ENCODE results near the gene NR6A1. TPM values are rescaled to one million over a fixed set of nuclear protein-coding genes. Genes with fewer than 3 reads are reported as not detected.

NR6A1 gene
- total and polyA plus RNA-seq, 2 of the 13 experiments (the other 11 are each of a cell fraction or from before 2014, with no cell fraction given), result 28.1 to 31.5 TPM

GRCh38 chr9:124511891-124512805 lies 259.0 kb downstream of the NR6A1 start (continued):
- TF ChIP-seq JUND (CRISPR knock-in tag; IDR thresholded peaks at IDR 0.05) (no peak), PRDM15 (CRISPR knock-in tag; IDR thresholded peaks at IDR 0.05) (no peak), RBFOX2 (IDR thresholded peaks at IDR 0.05; ENCODE audit: low read depth, low read length) (peak; percentile 40; the same call in 1 of the 2 replicates), HMG20A (CRISPR knock-in tag; IDR thresholded peaks at IDR 0.05; ENCODE audit: borderline replicate concordance) (peak; percentile 49; the same call in 1 of the 2 replicates), BRCA1 (CRISPR knock-in tag; IDR thresholded peaks at IDR 0.05) (no peak), SATB2 (CRISPR knock-in tag; IDR thresholded peaks at IDR 0.05) (no peak), PATZ1 (CRISPR knock-in tag; IDR thresholded peaks at IDR 0.05) (peak; percentile 87), TARDBP (CRISPR knock-in tag; IDR thresholded peaks at IDR 0.05) (peak; percentile 81; the same call in 1 of the 2 replicates), ZNF431 (CRISPR knock-in tag; IDR thresholded peaks at IDR 0.05; ENCODE audit: borderline replicate concordance, low read depth) (0 out of 2 replicates have a peak, but pooled peaks have one; percentile 54), RBM39 (IDR thresholded peaks at IDR 0.05; ENCODE audit: low read depth, low read length, poor library complexity, severe bottlenecking) (no peak), ZNF296 (CRISPR knock-in tag; conservative IDR thresholded peaks at IDR 0.05) (peak; percentile 89), ZNF282 (IDR thresholded peaks at IDR 0.05; ENCODE audit: partially characterized antibody) (no peak), HOXA3 (CRISPR knock-in tag; IDR thresholded peaks at IDR 0.05) (peak; percentile 81), NR0B2 (CRISPR knock-in tag; IDR thresholded peaks at IDR 0.05) (0 out of 2 replicates have a peak, but pooled peaks have one; percentile 13), SKI (IDR thresholded peaks at IDR 0.05; ENCODE audit: partially characterized antibody) (peak; percentile 47), RXRB (CRISPR knock-in tag; IDR thresholded peaks at IDR 0.05; ENCODE audit: borderline replicate concordance) (peak; percentile 84), MBNL3 (CRISPR knock-in tag; conservative IDR thresholded peaks at IDR 0.05) (no peak), KDM2A (CRISPR knock-in tag; IDR thresholded peaks at IDR 0.05; ENCODE audit: borderline replicate concordance, low read depth) (peak; percentile 56; the same call in 1 of the 2 replicates)
- TF ChIP-seq, protein P1, sequence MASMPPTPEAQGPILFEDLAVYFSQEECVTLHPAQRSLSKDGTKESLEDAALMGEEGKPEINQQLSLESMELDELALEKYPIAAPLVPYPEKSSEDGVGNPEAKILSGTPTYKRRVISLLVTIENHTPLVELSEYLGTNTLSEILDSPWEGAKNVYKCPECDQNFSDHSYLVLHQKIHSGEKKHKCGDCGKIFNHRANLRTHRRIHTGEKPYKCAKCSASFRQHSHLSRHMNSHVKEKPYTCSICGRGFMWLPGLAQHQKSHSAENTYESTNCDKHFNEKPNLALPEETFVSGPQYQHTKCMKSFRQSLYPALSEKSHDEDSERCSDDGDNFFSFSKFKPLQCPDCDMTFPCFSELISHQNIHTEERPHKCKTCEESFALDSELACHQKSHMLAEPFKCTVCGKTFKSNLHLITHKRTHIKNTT (CRISPR knock-in tag; IDR thresholded peaks at IDR 0.05), result no peak
